NCI-H510A treated with DMSO at 0.1 percent for 48 hours (cell line): ENCODE data around the gene AGTPBP1.
"Not testable (repeated sequence)": the region's sequence is repeated elsewhere in the genome, so short reads cannot be mapped to it uniquely, and the experiment has no call there.

Experiments used
- DNase-seq: peaks from one replicate; lab custom pipeline; 2025; lab: John Stamatoyannopoulos, UW

Gene AGTPBP1, protein sequence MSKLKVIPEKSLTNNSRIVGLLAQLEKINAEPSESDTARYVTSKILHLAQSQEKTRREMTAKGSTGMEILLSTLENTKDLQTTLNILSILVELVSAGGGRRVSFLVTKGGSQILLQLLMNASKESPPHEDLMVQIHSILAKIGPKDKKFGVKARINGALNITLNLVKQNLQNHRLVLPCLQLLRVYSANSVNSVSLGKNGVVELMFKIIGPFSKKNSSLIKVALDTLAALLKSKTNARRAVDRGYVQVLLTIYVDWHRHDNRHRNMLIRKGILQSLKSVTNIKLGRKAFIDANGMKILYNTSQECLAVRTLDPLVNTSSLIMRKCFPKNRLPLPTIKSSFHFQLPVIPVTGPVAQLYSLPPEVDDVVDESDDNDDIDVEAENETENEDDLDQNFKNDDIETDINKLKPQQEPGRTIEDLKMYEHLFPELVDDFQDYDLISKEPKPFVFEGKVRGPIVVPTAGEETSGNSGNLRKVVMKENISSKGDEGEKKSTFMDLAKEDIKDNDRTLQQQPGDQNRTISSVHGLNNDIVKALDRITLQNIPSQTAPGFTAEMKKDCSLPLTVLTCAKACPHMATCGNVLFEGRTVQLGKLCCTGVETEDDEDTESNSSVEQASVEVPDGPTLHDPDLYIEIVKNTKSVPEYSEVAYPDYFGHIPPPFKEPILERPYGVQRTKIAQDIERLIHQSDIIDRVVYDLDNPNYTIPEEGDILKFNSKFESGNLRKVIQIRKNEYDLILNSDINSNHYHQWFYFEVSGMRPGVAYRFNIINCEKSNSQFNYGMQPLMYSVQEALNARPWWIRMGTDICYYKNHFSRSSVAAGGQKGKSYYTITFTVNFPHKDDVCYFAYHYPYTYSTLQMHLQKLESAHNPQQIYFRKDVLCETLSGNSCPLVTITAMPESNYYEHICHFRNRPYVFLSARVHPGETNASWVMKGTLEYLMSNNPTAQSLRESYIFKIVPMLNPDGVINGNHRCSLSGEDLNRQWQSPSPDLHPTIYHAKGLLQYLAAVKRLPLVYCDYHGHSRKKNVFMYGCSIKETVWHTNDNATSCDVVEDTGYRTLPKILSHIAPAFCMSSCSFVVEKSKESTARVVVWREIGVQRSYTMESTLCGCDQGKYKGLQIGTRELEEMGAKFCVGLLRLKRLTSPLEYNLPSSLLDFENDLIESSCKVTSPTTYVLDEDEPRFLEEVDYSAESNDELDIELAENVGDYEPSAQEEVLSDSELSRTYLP

DNA sequence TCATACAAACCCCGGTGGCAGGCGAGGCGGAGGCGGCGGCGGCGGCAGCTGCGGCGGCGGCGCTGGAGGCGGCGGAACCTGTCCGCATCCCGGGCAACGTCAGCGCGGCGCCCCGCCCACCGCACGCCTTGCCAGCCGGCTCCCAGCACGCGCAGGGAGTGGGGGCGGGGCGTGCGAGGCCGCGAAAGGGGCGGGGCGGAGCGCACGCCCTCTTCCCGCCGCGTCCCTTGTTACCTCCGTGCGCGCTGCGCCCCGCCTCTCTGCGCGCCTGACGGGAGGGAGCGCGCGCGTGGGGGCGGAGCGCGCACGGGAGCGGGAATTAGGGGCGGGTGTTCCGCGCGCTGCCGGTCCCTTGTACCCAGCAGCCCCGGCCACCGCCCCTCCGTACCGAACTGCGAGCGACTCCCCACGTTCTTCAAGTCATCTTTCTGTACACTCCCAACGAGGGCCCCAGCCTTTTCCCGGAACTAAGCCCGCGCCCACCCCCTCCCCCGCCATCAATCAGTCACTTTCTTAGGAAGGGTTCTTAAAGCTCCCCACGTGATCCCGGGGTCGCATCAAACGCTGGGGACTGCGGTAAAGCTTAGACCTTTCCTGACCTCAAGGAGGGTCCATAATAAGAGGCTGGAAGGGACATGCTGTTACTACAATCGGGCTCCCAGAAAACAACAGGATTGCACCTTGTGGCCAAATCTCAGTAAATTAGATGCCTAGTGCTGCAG is at the start of gene AGTPBP1:
AGTPBP1 (minus strand) TSS at position 80 of the 722 bp plus-strand sequence. CDS start 29,421 bp downstream, outside the sequence.
- peak; percentile 87 for DNase-seq

DNA sequence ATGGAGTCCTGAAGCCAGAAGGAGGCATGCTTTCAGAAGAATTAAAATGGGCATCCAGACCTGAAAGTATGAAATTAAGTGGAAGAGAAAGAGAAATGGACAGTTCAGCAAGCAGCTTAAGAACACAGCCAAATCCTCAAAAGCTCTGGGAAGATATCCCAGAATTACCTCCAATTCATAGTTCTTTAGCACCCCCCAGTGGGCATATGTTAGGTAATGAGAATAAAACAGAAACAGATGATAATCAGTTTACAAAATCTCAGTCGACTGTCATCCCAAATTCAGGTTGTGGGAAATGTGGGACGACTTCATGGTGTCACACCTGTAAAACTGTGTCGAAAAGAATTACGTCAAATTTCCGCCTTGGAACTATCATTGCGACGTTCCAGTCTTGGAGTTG is 44.4 kb upstream of the AGTPBP1 start:
- not testable (repeated sequence) for DNase-seq

DNA sequence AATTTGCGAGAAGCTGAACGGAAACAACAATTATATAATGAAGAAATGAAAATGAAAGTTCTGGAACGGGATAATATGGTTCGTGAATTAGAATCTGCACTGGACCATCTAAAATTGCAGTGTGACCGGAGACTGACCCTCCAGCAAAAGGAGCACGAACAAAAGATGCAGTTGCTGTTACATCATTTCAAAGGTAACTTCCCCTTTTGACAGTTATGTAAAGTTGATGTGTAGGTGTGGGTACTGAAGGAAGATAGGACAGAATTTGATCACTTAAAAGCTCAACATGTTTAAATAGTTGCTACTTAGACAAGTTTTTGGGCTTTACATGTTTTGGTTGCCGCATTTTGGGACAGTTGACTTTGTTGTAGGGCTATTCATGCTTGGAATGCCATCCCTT is 32.1 kb upstream of the AGTPBP1 start:
- DNase-seq = not testable (repeated sequence)

DNA sequence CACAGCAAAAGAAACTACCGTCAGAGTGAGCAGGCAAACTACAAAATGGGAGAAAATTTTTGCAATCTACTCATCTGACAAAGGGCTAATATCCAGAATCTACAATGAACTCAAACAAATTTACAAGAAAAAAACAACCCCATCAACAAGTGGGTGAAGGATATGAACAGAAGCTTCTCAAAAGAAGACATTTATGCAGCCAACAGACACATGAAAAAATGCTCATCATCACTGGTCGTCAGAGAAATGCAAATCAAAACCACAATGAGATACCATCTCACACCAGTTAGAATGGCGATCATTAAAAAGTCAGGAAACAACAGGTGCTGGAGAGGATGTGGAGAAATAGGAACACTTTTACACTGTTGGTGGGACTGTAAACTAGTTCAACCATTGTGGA is 20.0 kb upstream of the AGTPBP1 start:
- DNase-seq = not testable (repeated sequence)

DNA sequence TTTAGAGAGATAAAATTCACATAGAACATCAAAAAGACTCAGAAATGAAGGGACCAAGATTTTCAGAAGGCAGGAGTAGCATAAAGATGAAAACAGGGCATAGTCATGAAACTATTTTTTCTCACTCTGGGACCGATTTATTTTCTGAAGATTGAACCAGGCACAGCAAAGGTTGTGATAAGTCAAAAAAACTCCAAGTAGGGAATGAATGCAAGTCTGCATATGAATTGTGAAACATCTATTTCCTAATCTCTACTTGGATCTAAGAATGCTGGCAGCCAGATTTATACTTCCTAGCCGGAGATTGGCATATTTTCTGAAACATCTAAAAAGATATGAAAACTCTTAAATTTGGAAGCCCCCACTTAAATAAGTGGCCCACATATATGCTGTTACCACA is 16.0 kb upstream of the AGTPBP1 start:
- not testable (repeated sequence) for DNase-seq

DNA sequence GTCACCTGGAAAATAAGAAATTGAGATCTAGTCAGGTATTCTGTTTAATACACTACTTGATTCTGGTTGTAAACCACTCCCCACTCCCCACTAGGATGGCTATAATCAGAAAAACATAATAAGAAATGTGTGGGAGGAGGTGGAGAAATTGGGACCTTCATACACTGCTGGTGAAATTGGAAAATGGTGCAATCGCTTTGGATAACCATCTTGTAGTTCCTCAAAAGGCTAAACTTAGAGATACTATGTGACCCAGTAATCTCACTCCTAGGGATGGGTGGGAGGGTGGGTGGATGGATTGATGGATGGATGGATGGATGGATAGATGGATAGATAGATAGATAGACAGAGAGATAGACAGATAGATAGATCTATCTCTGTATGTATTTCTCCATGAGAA is 14.5 kb upstream of the AGTPBP1 start:
- DNase-seq = not testable (repeated sequence)

DNA sequence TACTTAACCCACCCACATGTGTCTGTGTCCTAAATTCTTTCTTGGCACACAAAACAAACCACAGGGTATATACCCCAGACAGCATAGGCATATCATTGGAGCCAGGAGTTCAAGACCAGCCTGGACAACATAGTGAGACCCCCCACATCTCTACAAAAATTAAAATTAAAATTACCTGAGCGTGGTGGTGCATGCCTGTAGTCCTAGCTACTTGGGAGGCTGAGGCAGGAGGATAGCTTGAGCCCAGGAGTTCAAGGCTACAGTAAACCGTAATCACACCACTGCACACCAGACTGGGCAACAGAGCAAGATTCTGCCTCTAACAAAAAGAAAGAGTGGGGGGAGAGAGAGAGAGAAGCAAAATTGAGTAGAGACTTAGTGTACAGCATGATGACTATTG is 4.6 kb upstream of the AGTPBP1 start:
- no peak for DNase-seq

DNA sequence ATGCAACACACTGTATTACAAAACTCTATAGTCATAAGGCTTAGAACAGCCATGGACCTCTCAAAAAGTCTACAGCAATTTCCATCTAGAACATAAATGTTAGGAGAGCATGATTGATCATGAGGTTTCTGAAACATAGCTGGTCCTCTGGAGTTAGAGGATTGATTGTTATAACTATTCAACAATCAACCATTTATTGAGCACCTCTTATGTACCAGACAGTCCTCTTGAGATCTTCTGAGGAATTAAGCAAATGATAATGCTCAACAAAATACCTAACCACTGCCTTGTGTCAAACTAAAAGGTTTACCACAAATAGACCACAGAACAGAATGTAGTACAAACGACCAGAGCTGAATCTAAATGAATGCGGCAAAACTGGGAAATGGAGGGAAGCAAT is 3.4 kb upstream of the AGTPBP1 start:
- no peak for DNase-seq

DNA sequence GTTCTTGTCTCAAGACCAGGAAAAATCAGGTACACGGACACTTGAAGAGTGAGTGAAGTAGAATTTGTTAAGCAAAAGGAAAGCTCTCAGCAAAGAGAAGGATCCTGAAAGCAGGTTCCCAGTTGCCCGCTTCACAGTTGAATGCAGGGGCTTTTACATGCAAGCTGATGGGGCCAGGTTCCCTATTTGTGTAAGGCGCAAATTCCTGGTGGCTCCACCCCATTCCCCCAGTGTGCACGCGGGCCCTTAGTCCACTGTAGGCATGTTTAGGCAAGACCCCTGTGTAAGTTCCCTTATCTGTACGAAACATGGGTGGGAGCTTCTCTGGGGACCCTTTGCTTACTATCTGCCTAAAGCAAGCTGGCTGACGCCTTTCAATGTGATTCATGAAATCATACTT is 2.7 kb upstream of the AGTPBP1 start:
- no peak for DNase-seq

DNA sequence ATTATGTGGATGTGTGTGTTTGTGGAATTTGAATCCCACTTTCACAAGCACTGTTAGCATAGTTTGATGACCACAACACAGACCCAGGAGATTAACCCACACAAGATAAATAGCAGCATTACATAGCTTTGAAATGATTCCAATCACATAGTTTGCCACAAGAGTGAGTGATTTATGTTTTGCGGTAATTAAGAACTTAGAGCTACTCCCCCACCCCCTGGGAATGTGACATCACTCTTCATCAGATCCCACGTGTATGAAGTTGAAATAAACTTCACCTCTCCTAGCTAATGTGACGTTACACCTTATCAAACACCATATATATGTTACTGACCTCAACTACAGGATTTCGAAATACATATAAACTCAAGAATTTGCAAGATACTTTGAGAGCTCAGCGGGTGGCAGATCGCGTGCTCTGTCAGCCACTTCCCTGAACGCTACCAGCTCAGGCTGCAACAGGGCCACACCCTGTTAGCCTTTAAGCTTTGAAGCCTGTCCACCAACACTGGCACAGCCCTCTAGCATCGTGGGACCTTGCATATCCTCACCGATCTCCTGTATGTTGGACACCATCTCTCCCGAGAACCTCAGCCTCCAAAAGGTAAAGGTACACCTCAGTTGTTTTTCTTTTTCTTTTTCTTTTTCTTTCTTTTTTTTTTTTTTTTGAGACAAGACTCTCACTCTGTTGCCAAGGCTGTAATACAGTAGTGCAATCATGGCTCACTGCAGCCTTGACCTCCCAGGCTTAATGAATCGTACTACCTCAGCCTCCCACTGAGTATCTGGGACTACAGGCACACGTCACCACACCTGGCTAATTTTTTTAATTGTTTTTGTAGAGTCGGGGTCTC is 1.7 kb upstream of the AGTPBP1 start:
- peak; percentile 21 for DNase-seq

DNA sequence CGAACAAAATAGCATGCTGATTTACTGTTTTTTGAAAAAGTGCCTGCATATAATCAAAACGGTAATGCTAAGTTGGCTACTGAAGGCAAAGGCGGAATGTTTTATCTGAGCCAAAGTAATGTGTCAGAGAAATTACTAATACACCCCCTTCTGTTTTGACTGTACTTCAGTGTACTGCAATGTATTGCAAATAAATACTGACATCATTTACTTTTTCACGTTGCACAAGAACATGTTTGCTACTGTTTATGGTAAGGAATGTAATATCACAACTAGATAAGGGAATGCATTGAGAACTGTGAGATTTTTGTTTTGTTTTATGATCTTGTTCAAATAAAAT is 813 bp upstream of the AGTPBP1 start:
- peak; percentile 37 for DNase-seq

DNA sequence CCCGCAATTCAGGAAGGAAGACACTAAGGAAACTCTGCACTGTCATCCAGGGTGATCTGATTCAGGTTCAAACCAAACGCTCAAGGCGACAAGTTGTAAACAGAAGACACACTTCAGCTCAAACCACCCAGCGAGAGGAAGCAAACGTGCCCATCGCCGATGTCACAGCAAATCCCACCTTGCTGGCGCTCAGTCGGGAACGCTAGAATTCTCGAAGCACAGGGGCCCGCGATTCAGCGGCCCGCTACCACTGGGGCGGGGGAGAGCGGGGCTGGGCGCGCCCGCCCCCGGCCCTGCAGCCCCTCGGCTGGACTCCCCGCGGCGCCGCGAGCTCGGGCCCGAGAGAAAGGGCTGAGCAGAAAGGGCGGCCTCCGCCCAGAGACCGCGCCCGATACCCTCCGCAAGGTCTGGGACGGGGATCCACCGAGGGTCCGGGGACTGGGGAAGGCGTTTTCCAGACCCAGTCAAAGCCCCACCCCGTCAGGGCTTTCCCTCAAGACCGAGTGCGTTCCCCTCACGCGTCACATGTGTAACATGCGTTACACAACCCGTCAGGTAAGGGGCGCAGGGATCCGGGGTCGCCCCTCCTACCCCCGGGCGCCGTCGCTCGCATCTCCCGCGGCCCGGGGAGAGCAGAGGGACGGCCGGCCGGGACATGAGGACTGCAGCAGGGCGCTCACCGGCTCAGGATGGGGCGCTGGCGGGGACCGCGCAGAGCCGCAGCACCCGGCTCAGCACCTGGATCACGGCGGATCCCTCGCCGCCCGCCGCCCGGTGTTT is 469 bp downstream of the AGTPBP1 start:
- peak; percentile 37 for DNase-seq

DNA sequence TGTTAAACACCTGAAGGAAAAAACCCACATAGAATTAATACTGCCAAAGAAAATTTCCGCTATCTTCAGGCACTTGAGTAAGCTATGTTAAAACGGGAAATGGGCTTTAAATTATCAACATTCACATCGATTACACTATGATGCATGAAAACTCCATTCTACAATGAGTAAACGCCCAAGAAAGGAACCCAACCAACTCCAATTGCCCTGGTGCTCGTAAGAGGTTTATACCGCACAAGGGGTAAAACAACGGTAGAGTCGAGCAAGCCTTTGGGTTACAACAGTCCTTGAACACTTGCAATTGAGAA is 1.0 kb downstream of the AGTPBP1 start:
- DNase-seq = no peak

DNA sequence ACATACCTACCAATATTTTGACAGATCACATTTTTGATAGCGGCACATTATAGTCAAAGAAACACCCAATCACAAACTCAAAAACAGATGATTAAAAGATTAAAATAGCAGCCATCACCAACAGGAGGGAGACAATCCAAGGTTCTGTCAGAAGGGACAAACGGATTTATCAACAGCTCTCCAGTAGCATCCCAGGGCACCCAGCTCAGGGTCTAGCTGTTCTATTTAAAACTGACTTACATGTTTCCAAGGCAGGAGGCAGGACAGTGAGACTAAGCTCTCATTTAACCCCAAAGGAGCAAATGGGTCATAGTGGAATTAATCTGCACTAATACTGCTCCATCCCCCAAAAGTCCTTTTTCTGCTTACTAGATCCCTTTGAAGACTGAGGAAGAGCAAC is 3.2 kb downstream of the AGTPBP1 start:
- DNase-seq = no peak

DNA sequence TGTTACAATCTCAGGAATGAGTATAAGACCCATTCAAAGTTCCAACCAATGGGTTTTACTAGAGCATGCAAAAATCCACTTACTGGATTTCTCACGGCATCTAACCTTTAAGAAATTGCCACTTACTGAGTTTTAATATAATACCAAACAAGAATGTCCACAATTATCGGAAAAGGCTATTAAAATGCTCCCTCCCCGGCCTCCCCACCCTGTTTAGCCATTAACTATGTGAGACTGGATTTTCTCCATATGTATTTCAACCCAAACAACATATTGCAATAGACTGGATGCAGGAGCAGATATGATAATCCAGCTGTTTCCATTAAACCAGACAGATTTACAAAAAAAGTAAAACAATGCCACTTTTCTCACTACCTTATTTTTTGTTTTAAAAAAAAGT is 4.1 kb downstream of the AGTPBP1 start:
- DNase-seq = no peak

DNA sequence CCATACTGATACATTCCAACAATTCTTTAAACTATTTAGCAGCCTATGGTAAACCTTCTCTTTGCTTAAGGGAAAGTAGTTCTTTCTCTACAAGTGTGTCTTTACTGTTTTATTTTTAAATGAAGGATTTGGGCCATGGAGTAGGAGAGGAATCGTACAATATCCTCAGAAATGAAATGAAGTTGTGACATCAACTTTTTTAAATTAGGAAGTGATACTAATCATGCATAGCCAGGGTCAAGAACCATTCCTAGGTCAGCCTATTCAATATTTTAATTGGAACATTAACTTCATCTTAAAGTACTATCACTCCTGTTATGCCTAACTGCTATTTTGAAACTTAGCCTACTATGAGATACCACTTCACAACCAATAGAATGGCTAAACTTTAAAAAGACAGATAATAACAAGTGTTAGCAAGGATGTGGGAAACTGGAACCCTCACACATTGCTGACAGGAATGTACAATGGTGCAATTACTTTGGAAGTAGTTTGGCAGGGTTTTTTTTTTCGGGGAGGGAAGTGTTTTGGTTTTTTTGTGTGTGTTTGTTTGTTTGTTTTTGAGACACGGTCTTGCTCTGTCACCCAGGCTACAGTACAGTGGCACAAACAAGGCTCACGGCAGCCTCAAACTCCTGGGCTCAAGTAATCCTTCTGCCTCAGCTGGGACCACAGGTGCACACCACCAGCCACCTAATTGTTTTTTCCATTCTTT is 10.7 kb downstream of the AGTPBP1 start:
- no peak for DNase-seq

DNA sequence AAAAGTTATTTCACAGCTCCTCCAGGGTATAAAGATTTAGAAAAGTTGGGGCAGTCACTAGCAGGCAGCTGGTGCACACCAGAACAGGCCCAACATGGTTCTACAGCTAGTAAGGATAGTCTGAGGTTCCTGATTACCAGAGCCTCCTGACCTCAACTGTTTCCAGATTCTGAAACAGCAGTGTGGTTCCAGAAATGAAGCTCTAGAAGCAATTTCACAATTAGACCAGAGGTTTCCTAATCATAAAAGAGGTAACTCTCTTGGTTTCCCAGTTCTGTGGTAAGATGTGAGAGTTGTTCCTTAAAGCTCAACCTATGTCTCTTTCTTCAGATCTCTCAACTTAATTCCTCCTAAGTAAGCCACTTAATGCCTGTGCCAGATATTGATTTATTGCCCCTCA is 11.9 kb downstream of the AGTPBP1 start:
- no peak for DNase-seq

DNA sequence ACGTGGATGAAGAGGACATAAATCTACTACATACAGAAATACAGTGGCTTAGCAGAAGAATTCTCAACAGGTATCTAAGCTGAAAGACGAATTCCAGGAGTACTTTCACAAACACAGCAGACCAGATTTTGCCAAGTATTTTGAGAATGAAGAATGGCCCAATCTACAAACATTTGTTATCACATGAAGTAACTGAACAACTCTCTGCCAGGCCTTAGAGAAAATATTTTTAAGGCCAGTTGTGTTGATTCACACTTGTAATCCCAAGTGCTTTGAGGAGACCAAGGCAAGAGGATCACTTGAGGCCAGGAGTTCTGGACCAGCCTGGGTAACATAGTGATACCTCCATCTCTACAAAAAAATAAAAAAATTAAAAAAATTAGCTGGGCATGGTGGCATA is 14.3 kb downstream of the AGTPBP1 start:
- no peak for DNase-seq

DNA sequence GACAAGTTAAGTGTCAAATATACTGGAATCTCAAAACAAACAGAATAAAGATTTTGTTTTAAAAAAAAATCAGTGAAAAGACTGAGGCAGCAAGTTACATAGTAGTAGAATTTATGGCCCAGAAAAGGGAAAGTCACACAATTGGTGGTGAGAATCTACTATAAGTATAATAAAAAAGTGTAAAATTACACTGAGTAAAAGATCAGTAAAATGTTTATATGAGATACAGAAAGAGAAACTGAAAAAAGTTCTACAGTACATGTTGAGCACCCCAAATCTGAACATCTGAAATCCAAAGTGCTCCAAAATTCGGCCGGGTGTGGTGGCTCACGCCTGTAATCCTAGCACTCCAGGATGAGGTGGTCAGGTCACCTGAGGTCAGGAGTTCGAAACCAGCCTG is 15.0 kb downstream of the AGTPBP1 start:
- DNase-seq = no peak

DNA sequence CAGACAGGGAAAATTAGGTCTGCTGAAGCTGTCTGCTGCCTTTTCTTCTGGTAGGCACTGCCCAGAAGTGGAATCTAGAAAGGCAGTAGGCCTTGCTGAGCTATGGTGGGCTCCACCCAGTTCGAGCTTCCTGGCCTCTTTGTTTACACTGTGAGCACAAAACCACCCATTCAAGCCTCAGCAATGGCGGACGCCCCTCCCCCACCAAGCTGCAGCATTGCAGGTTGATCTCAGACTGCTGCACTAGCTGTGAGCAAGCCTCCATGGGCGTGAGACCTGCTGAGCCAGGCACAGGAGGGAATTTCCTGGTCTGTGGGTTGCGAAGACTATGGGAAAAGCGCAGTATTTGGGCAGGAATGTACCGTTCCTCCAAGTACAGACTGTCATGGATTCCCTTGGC is 18.5 kb downstream of the AGTPBP1 start:
- DNase-seq = no peak
